ENCODE results near the gene FGF7.
"Not testable (repeated sequence)": the region's sequence is repeated elsewhere in the genome, so short reads cannot be mapped to it uniquely, and the experiment has no call there.

Gene FGF7, protein sequence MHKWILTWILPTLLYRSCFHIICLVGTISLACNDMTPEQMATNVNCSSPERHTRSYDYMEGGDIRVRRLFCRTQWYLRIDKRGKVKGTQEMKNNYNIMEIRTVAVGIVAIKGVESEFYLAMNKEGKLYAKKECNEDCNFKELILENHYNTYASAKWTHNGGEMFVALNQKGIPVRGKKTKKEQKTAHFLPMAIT

DNA sequence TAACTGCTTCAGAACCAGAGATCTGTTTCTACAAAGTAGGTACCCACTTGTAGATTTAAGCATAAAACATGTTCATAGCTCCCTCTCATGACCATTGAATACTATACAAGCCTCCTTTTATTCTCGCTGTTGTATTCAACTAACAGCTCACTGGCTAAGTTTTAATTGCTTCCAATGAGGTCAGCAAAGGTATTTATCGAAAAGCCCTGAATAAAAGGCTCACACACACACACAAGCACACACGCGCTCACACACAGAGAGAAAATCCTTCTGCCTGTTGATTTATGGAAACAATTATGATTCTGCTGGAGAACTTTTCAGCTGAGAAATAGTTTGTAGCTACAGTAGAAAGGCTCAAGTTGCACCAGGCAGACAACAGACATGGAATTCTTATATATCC lies at the start of gene FGF7:
Gene FGF7, plus strand, starts transcription at position 222 of the 400 bp plus-strand sequence. CDS start 1,056 bp downstream, outside the sequence.
- peak in 1 of 2 experiments; percentile 20 for DNase-seq

DNA sequence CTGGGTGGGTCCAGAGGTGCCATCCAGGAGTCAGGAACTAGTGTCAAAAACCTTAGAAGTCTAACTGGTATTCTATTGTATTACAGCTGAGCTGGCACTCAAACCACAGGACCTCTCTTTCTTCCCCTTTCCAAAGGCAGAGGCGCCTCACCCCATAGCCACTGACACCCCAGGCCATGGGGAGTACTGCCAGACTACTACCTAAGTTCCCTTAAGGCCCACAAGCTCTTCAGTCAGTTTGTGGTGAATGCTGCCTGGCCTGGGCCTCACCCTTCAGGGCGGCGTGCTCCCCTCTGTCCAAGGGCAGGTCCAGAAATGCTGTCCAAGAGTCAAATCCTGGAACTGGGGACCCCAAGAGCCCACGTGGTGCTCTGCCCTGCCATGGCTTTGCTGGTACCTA lies 43.0 kb upstream of the FGF7 start:
- DNase-seq: peak; percentile 48 to 58

DNA sequence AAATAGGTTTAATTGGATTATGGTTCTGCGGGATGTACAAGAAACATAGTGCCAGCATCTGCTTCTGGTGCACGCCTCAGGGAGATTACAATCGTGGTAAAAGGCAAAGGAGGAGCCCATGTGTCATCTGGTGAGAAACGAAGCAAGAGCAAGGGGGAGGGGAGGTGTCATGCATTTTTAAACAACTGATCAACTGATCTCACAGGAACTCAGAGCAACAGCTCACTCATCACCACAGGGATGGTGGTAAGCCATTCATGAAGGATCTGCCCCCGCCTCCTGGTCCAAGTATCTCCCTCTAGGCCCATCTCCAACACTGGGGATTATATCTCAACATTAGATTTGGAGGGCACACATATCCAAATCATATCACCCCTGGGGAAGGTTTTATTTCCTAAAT lies 42.1 kb upstream of the FGF7 start:
- DNase-seq: no peak

DNA sequence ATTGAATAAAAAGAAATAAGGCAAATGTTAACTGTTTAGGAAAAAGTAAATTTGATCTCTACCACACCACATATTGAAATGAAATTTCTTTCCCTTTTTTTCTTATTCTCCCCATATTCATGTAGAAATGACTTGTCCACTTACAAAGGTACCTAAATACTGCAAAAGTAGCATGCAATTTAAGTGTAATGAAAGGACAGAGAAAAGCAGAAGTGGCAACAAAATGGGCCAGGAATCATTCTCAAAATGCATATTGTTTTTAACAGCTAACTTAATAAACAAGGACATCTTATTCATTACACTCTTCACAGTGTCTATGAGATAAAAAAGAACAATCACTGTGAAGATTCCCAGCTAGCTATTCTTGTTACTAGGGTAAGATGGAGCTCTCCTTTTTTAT lies 40.6 kb upstream of the FGF7 start:
- no peak for DNase-seq

DNA sequence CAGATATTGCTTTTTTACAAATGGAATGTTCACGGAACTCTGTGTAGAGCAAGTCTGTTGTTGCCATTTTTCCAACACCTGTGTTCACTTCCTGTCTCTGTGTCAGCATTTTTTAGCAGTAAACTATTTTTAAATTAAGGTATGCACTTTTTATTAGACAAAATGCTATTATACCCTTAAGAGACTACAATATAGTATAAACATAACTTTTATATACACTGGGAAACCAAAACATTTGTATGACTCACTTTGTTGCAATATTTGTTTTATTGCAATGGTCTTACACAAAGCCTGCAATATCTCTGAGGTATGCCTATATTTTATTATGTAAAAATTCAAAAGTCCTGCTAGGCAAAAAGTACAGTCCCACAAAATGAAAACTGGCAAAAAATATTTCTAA lies 39.8 kb upstream of the FGF7 start:
- DNase-seq: no peak

DNA sequence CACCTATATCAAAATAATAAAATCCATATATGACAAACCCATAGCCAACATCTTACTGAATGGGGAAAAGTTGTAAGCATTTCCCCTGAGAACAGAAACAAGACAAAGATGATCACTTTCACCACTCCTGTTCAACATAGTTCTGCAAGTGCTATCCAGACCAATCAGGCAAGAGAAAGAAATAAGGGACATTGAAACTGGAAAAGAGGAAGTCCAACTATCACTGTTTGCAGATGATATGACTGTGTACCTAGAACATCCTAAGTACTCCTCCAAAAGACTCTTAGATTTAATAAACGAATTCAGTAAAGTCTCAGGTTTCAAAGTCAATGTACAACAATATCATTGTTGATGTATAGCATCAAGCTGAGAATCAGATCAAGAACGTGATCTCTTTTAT lies 35.6 kb upstream of the FGF7 start:
- DNase-seq: peak in 1 of 2 experiments; percentile 7

DNA sequence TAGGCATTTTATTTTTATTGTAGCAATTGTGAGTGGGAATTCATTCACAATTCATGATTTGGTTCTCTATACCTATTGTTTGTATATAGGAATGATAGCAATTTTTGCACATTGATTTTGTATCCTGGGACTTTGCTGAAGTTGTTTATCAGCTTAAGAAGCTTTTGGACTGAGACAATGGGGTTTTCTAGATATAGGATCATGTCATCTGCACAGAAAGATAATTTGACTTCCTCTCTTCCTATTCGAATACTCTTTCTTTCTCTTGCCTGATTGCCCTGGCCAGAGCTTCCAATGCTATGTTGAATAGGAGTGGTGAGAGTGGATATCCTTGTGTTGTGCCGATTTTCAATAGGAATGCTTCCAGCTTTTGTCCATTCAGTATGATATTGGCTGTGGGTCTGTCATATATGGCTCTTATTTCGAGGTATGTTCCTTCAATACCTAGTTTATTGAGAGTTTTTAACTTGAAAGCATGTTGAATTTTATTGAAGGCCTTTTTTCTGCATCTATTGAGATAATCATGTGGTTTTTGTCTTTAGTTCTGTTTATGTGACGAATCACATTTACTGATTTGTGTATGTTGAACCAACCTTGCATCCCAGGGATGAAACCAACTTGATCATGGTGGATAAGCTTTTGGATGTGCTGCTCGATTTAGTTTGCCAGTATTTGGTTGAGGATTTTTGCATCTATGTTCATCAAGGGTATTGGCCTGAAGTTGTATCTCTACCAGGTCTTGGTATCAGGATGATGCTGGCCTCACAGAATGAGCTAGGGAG lies 20.3 kb upstream of the FGF7 start:
- DNase-seq: not testable (repeated sequence)

DNA sequence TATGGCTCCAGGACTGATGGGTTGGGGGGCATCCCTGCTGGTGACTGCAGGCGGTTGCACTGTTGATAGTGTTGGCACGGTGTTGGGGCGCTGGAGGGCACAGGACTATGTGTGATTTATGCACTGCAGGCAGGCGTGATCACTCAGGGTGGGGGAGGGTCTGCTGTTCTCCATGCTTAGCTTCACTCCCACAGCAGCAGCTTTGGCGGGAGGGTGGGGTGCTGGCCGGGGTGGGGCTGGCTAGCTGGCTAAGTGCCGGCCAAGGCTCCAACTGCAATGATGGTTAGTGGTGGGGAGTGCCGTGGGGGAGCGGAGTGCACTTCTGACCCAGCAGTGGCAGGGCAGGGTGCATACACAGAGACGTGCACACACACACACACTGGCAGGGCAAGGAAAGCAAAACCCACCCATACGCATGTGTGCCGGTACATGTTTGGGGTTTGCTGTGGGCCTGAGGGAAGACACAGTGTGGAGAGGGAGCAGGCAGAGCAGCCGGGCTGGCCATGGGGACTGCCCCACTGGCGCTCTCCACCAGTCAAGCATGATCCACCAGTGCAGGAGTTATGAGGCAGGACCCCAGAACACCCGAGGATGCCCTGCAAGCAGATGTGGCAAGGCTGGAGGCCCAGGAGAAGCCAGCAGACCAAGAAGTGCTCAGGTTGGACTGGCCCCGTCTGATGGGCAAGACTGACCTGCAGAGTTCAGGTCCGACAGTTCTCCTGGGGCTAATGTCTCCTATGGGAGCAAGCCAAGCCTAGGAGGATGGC lies 16.5 kb upstream of the FGF7 start:
- no peak for DNase-seq

DNA sequence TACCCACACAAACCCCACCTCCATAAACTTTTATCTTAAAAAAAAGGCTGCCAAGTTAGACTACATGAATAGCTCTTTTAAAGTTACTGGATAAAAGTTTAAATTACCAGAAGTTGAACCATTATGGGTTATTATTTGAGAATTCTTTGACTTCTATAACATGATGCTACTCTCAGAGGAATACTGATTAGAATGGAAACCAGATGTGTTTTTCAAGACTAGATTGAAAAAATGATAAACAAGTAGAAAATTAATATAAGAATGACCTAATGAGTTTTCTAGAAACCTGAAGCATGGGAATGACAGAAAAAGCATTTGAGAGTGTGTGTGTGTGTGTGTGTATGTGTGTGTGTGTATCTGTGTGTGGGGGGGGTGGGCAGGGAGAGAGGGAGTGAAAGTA lies 12.4 kb upstream of the FGF7 start:
- DNase-seq: no peak

DNA sequence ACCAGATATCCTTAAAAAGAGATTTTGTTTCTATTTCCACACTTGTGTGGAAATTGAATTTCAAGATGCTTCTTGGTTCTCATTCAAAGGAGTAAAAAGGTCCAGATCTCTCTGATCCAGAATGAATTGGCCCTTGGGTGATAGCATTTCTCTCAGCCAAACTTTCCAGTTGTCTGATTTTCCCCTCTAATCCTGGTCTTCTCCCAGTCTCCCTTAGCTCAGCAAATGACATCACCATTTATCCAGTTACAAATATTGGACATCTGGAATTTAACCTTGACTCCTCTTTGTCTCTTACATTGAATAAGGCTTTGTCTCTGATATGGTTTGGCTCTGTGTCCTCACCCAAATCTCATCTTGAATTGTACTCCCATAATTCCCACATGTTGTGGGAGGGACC lies 10.2 kb upstream of the FGF7 start:
- DNase-seq: no peak

DNA sequence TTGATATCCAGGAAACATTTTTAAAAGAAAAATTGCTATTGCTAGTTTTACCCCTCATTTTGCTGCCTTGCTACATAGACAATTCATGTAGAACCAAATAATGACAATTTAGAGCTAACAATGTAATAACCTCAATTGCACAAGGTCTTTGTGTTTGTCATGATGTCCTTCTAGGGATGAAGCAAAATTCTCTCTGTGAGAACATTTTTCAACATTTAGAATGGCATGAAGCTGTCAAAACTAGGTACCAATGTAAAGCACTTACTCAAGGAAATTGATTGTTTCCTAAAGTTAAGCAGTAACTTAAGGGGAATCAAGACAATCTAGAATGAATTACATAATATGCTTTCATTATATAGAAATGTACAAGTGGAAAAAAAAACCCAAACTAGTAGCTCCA lies 7.9 kb upstream of the FGF7 start:
- DNase-seq: no peak

DNA sequence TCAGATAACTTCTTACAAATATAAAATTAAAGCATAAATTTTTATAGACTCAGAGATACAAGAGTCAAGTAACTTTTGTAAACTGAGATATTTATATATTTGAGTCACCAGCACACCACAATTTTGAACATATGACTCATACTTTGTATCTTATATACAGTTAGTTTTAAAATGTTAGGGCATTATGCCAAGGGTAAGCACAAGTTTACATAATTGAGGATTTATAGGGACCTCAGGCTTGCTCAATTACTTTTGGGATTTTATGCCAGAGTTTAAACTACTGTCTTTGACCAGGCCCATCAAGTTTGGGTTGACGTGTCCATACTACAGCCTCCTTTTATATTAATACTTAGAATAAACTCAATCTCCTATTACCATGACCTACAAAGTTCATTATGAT lies 7.4 kb upstream of the FGF7 start:
- DNase-seq: no peak

DNA sequence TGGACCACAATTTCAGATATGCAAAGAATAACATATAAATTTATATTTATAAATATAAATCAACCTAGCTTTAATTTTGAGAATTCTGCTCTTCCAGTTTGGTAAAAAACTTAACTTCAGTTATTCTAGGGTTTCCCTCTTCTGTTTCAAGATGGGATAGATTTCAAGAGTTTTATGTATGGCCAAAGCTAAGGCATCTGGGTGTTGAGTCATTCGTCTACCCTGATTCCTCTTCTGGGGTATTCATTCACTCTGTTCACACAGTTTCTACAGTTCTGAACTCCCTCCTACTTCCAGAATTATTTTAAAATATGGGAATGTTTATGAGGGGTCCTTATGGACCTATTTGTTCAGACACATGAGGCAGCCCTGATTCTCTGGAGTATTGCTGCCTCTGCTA lies 4.2 kb upstream of the FGF7 start:
- DNase-seq: no peak

DNA sequence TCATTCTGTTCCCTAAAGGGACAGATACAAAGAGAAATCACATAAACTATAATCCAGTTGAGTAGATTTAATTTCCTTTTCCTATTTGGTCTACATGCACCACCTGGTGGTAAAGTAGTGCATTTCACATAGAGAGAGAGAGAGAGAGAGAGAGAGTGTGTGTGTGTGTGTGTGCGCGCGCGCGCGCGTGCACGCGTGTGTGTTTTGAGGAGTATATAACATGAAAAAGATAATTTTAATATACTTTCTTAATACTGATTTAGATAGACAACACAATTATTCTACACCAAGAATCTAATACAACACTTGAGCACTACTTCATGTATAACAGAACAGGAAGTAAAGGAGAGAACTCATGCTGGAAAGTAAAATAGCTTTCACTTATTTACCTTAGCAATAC lies 1.1 kb upstream of the FGF7 start:
- DNase-seq: peak; percentile 55 to 76

DNA sequence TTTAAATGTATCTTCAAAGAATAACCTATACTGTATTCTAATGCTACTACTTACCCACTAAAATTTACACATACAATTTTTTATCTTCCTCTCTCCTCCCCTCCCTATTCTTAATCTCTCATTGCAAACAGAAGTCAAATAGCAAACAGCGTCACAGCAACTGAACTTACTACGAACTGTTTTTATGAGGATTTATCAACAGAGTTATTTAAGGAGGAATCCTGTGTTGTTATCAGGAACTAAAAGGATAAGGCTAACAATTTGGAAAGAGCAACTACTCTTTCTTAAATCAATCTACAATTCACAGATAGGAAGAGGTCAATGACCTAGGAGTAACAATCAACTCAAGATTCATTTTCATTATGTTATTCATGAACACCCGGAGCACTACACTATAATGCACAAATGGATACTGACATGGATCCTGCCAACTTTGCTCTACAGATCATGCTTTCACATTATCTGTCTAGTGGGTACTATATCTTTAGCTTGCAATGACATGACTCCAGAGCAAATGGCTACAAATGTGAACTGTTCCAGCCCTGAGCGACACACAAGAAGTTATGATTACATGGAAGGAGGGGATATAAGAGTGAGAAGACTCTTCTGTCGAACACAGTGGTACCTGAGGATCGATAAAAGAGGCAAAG lies 984 bp downstream of the FGF7 start:
- no peak for DNase-seq

DNA sequence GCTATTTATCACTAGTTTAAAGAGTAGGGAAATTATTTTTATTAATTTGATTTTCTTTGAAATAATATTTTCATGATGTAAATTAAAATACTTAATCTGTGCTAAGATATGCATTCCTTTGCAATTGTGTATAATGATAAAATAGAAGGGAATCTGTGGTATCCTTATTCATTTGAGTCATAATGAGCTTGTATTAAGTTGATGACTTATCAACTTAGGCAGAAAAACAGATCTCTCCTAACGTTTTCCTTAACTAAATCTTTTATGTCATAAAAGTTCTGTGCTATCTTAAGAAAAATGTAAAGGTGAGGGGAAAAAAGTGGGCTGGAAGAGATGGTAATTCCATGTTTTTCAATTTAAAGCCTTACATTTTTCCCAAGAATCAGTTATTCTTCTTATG lies 1.9 kb downstream of the FGF7 start:
- DNase-seq: no peak

DNA sequence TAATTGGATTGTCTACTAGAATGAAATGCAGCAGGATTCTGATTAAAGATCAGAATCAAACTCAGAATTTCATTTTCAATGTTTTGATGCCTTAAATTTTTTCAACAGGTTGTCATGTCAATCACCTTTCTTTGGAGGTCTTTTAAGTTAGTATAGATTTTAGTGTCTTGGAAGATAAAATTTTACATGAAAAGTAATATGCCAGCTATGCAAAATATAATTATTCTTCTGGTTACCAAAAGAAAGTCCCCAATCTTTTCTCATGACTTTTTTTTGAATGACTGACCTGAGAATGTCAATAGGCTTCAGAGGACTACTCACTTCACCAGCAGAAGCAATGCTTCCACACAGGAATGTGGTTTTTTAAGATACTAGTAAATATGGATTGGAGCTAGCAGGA lies 4.3 kb downstream of the FGF7 start:
- DNase-seq: no peak

DNA sequence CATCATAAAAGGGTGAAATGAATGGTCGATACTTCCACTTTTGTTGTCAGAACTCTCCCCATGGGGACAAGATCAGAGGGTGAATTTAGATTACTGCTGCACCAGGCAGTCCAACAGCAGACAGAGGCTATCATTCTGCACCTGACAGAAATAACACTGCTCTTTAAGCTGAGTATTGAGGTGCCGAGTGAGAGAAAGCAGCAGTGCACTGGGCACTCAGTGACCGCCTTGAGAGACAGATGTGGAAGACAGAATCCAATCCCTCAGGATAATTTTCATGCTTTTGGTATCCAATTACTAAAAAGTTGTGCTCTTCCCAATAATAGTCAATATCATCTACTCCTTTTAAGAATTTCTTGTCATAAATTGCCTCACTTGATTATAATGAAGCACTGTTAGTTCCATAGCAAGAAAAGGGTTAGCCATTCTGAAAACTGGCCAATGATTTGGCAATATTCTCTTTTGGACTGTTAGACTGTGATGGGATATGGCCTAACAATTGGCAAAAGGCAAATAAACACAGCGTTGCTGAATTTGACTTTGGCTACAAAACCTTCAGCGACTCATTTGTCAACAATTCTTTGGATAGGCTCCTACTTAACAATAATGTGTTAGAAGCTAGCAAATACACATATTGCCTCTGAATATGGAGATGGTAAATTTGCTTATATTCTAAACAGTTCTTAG lies 5.5 kb downstream of the FGF7 start:
- no peak for DNase-seq

DNA sequence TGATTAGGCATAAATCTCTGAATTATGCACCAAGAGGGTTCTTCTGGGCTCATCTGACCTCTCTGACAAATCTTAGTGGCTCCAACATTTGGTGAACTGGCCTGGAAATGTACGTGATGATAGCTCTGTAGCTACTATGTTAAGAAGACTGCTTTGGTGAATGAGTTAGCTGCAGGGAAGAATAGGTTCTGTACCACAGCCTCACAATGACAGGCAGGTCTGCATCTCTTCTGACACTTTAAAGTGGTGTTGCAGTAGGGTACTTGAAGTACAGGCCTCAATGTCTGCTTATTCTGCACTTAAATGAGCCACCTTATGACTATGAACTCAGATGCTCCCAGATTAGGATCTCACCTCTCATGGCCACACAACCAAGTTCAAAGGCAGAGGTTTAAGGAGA lies 7.0 kb downstream of the FGF7 start:
- no peak for DNase-seq

DNA sequence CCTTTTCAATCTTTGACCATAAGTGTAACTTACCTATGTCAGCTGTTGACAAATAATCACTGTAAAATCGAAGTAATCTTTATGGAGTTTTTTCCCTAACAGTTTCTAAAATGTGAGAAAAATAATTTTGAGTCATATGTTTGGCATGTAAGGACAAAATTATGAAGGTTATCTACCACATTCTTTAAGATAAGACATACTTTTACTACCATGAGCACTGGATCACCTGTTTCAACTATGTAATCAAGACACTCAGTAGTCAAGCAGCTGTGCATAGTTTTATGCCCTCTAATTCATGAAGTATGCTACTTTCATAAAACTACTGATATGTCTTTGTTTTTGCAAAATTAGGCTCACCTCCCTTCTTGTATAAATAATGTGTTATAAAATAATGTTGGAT lies 12.1 kb downstream of the FGF7 start:
- no peak for DNase-seq

DNA sequence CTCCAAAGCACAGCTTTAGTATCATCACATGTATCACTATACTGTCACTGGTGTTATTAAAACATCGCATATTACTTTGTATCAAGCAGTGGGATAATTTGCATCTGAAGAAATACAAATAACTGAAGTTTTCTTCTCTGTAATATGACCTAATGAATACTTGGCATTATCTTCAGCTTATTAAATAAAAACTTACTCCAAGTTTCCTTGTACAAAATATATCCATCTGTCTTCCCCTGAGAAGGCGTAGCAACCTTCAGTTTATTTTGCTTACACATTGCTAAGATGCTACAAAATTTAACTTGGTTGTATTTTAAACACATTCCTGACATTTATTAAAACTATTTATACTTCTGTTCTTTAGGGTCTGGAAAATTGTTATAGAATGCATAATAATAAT lies 13.7 kb downstream of the FGF7 start:
- DNase-seq: no peak

DNA sequence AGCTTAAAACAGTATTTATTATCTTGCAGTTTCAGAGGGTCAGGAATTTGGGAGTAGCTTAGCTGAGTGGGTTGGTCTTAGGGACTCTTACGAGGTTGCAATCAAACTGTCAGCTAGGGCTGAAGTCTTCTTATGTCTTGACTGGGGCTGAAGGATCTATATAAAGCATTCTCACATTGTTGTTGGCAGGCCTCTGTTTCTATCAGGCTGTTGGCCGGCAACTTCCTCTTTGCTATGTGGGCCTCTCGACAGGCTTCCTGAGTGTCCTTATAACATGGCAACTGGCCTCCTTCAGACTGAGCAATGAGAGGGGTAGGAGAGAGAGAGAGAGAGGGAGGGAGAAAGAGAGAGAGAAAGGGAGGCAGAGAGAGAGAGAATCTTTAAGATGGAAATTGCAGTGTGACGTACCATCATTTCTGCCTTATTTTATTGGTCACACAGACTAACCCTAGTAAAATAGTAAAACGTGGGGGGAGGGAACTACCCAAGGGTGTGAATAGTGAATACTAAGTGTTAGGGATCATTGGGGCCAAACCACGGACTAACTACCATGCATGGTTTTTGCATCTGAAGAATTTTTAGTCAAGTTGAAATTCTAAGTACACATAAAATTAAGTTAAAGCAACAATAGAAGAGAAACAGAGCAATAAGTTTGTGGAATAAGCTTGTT lies 16.1 kb downstream of the FGF7 start:
- DNase-seq: peak; percentile 83 to 84
